Measurements from ENCODE around the gene PNPO.
"Not testable (repeated sequence)": the region's sequence is repeated elsewhere in the genome, so short reads cannot be mapped to it uniquely, and the experiment has no call there.

PNPO gene

DNA sequence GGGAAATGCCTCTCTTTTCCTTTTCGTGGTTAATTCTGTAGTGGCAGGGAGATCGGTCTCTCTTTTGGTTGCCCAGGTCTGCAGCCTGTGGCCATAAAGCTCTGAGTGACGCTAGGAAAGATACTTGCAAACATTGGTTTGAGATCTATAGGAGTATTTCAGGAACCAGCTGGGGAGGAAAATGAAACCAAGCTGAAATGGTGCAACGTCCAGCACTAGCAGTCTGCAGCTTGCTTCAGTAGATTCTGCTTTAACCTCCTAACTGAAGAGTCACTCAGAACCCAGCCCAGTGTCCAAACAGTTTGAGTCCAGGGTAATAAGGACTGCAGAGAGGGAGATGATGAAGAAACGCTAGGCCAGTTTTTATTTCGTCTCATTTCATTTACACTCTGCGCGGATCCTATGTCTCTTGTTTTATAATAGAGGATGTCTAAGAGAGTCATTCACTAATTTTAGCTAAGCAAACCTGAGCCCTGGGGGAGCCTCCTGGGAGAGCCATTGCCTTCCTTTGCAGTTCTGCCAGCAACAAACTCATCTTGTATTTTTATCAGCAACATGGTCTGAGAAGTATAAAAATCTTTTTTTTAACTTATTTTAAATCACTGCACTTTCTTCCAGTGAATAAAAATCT is 33.3 kb upstream of the PNPO start:
- Mint-ChIP-seq H3K4me1 (ENCODE audit: low read depth) (peaks cover 38% of the 10 kb centered on the region), H3K27ac (peak overlapping the region; percentile 57), H3K36me3 (ENCODE audit: low read depth) (peaks cover 56% of the 10 kb centered on the region), H3K9me3 (no peaks in the 10 kb centered on the region), H3K4me3 (no peak overlapping the region), H3K27me3 (no peaks in the 10 kb centered on the region)
- intact Hi-C loops (cut with micrococcal nuclease): no loop called here

DNA sequence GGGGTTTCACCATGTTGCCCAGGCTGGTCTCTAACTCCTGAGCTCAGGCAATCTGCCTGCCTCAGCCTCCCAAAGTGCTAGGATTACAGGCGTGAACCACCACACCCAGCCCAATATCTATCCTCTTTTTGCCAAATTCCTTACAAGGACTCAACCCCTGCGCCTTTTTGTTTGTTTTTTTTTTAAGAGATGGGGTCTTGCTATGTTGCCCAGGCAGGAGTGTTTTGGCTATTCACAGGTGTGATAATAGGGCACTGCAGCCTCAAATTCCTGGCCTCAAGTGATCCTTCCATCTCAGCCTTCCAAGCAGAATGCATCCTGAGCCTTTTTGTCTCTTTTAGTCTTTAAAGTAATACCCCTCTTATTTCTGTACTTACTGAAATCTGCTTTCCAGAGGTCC is 28.3 kb upstream of the PNPO start:
- H3K27me3 Mint-ChIP-seq: no peaks in the 10 kb centered on the region
- H3K4me3 Mint-ChIP-seq: no peak overlapping the region
- H3K4me1 Mint-ChIP-seq (ENCODE audit: low read depth): peaks cover 8% of the 10 kb centered on the region
- intact Hi-C loops (cut with micrococcal nuclease): no loop called here
- no peak overlapping the region for H3K27ac Mint-ChIP-seq
- peaks cover 49% of the 10 kb centered on the region for H3K36me3 Mint-ChIP-seq (ENCODE audit: low read depth)
- H3K9me3 Mint-ChIP-seq: no peaks in the 10 kb centered on the region

DNA sequence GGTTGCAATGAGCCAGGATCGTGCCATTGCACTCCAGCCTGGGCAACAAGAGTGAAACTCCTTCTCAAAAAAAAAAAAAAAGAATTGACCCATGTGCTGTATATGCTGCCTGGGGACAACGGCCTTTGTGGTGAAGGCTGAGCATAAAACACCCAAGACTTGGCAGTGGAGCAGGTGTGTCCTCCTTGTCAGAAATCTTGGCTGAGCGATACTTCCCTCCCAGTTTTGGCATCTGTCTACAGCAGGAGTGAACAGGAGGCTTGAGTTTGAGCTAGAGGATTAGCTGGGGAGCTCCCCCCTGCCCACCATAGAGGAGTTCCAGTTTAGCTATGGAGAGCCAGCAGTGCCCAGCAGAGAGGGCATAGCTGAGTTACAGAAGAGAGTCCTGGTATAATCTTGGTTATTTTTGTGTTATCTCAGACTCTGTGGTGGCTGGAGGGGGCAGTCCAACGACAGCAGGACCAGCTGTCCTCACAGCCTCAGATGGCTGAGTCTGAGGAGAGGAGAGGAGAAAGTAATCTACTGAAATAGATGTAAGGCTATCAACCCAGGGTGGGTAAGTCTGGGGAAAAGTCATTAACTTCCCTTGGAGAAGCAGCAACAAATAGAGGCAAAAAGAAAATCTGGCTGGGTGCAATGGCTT is 26.9 kb upstream of the PNPO start:
- Mint-ChIP-seq H3K36me3 (ENCODE audit: low read depth) (peaks cover 44% of the 10 kb centered on the region), H3K4me1 (ENCODE audit: low read depth) (peaks cover 11% of the 10 kb centered on the region), H3K27ac (no peak overlapping the region), H3K27me3 (no peaks in the 10 kb centered on the region), H3K9me3 (no peaks in the 10 kb centered on the region), H3K4me3 (no peak overlapping the region)
- intact Hi-C loops (cut with micrococcal nuclease): no loop called here

DNA sequence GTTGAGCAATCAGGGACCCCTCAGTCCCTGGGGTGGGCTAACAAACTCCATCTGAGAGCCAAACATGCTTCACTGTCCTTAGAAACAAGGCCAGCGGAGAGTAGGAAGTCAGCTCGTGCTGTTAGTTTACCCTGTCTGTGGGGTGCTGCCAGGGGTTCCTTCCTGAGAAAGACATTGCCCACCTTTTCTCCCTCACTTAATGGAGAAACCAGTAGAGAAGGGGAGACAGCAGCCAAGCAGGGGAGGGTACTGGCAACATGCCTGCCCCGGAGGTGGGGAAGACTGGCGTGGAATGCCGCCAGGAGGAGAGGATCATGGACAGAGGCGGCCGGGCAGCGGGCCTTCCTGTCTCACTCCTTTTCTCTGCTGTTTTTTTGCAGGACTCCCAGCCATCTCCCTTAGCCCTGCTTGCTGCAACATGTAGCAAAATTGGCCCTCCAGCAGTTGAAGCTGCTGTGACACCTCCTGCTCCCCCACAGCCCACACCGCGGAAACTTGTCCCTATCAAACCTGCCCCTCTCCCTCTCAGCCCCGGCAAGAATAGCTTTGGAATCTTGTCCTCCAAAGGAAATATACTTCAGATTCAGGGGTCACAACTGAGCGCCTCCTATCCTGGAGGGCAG is 25.5 kb upstream of the PNPO start:
- no peak overlapping the region for H3K27ac Mint-ChIP-seq
- H3K36me3 Mint-ChIP-seq (ENCODE audit: low read depth): peaks cover 52% of the 10 kb centered on the region
- no peak overlapping the region for H3K4me3 Mint-ChIP-seq

DNA sequence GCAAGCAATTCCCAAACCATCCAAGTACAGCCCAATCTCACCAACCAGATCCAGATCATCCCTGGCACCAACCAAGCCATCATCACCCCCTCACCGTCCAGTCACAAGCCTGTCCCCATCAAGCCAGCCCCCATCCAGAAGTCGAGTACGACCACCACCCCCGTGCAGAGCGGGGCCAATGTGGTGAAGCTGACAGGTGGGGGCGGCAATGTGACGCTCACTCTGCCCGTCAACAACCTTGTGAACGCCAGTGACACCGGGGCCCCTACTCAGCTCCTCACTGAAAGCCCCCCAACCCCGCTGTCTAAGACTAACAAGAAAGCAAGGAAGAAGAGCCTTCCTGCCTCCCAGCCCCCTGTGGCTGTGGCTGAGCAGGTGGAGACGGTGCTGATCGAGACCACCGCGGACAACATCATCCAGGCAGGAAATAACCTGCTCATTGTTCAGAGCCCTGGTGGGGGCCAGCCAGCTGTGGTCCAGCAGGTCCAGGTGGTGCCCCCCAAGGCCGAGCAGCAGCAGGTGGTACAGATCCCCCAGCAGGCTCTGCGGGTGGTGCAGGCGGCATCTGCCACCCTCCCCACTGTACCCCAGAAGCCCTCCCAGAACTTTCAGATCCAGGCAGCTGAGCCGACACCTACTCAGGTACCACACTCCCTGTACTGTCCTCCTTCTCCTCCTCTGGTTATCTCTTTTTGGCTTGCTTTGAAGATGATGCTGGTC is 24.7 kb upstream of the PNPO start:
- Mint-ChIP-seq H3K4me3 (no peak overlapping the region), H3K36me3 (ENCODE audit: low read depth) (peaks cover 58% of the 10 kb centered on the region), H3K27me3 (no peaks in the 10 kb centered on the region), H3K9me3 (no peaks in the 10 kb centered on the region), H3K27ac (no peak overlapping the region), H3K4me1 (ENCODE audit: low read depth) (peaks cover 19% of the 10 kb centered on the region)
- intact Hi-C loops (cut with micrococcal nuclease): no loop called here

More for the DNA sequence above, 25.5 kb upstream of the PNPO start:
- Mint-ChIP-seq H3K27me3 (no peaks in the 10 kb centered on the region), H3K9me3 (no peaks in the 10 kb centered on the region), H3K4me1 (ENCODE audit: low read depth) (peaks cover 19% of the 10 kb centered on the region)
- intact Hi-C loops (cut with micrococcal nuclease): no loop called here

DNA sequence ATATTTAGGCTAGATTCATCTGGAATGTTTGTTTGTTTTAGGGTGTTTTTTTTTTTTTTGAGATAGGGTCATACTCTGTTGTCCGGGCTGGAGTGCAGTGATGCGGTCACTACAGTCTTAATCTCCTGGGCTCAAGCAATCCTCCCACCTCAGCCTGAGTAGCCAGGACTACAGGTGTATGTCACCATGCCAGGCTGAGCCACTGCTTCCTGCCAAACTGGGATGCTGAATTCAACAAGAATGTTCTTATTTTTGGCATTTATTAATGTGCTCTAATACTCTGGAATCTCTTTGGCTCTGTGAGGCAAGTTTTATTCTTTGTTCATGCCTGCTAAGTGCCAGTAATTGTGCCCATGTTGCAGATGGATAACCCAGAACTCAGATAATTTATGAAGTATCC is 23.8 kb upstream of the PNPO start:
- Mint-ChIP-seq H3K27ac (no peak overlapping the region), H3K9me3 (no peaks in the 10 kb centered on the region), H3K36me3 (ENCODE audit: low read depth) (peaks cover 58% of the 10 kb centered on the region), H3K4me1 (ENCODE audit: low read depth) (peaks cover 14% of the 10 kb centered on the region), H3K27me3 (no peaks in the 10 kb centered on the region), H3K4me3 (no peak overlapping the region)
- intact Hi-C loops (cut with micrococcal nuclease): no loop called here

DNA sequence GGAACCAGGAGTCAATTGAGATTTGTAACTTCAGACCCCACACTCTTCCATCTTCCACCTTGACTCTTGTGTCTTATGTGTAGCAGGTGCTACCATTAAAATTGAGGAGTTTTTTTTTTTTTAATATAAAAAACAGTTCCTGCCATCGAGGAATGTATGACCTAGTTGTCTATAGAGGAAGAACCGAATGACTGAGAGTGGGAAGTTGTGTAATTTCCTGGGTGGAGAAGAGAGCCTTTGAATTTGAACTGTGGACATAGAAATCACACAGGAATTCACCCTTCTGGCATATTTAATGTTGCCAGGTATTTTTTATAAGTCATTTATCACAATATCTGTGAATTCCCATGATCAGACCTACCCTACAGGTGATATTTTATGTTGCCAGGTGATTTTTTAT is 23.4 kb upstream of the PNPO start:
- intact Hi-C loops (cut with micrococcal nuclease): no loop called here
- Mint-ChIP-seq H3K27ac (no peak overlapping the region), H3K4me3 (no peak overlapping the region), H3K9me3 (no peaks in the 10 kb centered on the region), H3K36me3 (ENCODE audit: low read depth) (peaks cover 61% of the 10 kb centered on the region), H3K4me1 (ENCODE audit: low read depth) (peaks cover 14% of the 10 kb centered on the region), H3K27me3 (no peaks in the 10 kb centered on the region)

DNA sequence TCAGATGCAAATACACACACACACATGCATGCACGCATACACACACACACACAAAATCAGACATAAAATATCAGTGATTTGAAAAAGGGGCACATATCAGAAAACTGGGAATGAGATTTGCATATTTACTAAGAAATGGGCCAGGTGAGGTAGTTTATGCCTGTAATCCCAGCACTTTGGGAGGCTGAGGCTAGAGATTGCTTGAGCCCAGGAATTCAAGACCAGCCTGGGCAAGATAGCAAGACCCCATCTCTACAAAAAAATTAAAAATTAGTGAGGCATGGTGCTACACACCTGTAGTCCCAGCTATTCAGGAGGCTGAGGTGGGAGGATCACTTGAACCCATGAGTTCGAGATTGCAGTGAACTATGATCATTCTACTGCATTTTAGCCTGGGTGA is 22.4 kb upstream of the PNPO start:
- H3K27ac Mint-ChIP-seq: no peak overlapping the region
- H3K9me3 Mint-ChIP-seq: no peaks in the 10 kb centered on the region
- H3K27me3 Mint-ChIP-seq: no peaks in the 10 kb centered on the region
- peaks cover 71% of the 10 kb centered on the region for H3K36me3 Mint-ChIP-seq (ENCODE audit: low read depth)
- intact Hi-C loops (cut with micrococcal nuclease): no loop called here
- H3K4me3 Mint-ChIP-seq: no peak overlapping the region
- H3K4me1 Mint-ChIP-seq (ENCODE audit: low read depth): peaks cover 14% of the 10 kb centered on the region

DNA sequence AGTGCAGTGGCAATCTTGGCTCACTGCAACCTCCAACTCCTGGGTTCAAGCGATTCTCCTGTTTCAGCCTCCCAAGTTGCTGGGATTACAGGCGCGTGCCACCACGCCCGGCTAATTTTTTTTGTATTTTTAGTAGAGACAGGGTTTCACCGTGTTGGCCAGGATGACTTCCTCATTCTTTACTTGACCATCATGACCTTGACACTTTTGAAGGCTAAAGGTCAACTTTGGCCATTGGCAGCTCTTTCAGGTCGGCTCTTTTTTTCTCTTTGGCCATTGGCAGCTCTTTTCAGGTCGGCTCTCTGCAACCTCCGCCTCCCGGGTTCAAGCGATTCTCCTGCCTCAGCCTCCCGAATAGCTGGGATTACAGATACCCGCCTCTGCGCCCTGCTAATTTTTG is 21.5 kb upstream of the PNPO start:
- H3K36me3 Mint-ChIP-seq (ENCODE audit: low read depth): peaks cover 80% of the 10 kb centered on the region
- intact Hi-C loops (cut with micrococcal nuclease); H3K27ac Mint-ChIP-seq; H3K27me3 Mint-ChIP-seq; H3K9me3 Mint-ChIP-seq; H3K4me3 Mint-ChIP-seq: not testable (repeated sequence)
- H3K4me1 Mint-ChIP-seq (ENCODE audit: low read depth): peaks cover 14% of the 10 kb centered on the region

DNA sequence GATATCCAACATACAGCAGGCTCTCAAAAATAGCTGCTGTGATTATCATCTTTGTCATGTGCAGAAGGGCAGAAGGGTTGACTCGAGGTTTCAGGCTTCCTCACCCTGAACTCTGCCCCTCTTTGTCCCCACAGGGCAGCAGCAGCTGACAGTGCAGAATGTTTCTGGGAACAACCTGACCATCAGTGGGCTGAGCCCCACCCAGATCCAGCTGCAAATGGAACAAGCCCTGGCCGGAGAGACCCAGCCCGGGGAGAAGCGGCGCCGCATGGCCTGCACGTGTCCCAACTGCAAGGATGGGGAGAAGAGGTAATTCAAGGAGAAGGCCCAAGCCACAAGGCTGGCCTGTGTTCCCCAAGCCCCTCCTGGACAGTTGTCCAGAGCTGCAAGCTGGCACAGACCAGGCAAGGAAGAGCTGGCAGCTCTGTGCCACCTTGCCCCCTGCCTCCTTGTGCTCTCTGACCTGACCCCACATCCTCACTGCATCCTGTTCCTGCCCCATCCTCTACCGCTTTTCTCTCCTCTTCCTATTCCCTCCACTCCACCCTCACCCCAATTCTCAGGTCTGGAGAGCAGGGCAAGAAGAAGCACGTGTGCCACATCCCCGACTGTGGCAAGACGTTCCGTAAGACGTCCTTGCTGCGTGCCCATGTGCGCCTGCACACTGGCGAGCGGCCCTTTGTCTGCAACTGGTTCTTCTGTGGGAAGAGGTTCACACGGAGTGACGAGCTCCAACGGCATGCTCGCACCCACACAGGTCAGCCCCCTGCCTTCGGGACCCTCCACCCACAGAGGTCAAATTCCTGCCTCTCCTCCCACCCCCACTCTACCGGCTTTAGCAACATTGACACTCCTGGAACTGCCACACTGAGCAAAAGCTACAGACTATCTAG is 16.3 kb upstream of the PNPO start:
- intact Hi-C loops (cut with micrococcal nuclease): no loop called here
- Mint-ChIP-seq H3K4me1 (ENCODE audit: low read depth) (peaks cover 1% of the 10 kb centered on the region), H3K9me3 (no peaks in the 10 kb centered on the region), H3K36me3 (ENCODE audit: low read depth) (peaks cover 93% of the 10 kb centered on the region), H3K27me3 (no peaks in the 10 kb centered on the region), H3K4me3 (no peak overlapping the region), H3K27ac (no peak overlapping the region)

DNA sequence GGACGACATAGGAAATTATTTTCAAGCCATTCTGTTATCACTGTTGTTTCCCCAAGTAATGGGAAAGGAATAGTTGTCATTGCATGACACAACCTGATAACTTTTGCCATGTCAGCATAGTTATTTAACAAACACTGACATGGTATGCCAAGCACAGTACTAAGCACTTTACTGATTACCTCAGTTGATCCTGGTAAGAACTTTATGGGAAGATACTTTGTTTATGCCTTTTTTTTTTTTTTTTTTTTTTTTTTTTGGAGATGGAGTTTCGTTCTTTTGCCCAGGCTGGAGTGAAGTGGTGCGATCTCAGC is 15.7 kb upstream of the PNPO start:
- Mint-ChIP-seq H3K36me3 (ENCODE audit: low read depth) (peaks cover 94% of the 10 kb centered on the region), H3K9me3 (no peaks in the 10 kb centered on the region), H3K4me1 (ENCODE audit: low read depth) (no peaks in the 10 kb centered on the region), H3K27me3 (no peaks in the 10 kb centered on the region), H3K27ac (no peak overlapping the region), H3K4me3 (no peak overlapping the region)
- intact Hi-C loops (cut with micrococcal nuclease): no loop called here

DNA sequence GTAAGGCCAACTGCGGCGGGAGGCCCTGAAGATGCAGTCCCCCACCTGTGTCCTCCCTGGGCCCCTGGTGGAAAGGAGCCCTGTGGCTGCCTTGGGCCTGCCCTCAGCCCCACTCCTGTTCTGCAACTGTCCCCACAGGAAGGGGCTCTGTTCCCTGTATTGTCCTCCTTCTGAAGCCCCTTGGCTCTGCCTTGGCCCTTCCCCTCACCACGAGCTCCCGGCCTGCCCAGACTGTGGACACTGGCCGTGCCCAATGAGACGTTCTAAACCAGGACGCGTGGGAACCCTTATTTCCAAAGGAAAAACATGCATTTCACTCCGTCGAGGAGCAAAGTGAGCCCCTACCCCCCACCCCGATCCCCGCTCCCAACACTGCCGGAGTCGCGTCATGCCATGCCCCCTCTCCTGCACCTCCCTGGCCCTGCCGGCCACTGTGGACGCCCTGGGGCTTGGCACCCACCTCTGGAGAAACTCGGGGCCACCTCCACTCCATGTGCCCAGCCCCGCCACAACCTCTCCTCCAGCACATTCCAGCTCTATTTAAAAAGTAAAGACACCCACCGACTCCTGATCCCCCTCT is 13.5 kb upstream of the PNPO start:
- peaks cover 83% of the 10 kb centered on the region for H3K36me3 Mint-ChIP-seq (ENCODE audit: low read depth)
- H3K9me3 Mint-ChIP-seq: no peaks in the 10 kb centered on the region
- no peak overlapping the region for H3K27ac Mint-ChIP-seq
- H3K4me1 Mint-ChIP-seq (ENCODE audit: low read depth): no peaks in the 10 kb centered on the region
- intact Hi-C loops (cut with micrococcal nuclease): no loop called here
- H3K27me3 Mint-ChIP-seq: no peaks in the 10 kb centered on the region
- no peak overlapping the region for H3K4me3 Mint-ChIP-seq

DNA sequence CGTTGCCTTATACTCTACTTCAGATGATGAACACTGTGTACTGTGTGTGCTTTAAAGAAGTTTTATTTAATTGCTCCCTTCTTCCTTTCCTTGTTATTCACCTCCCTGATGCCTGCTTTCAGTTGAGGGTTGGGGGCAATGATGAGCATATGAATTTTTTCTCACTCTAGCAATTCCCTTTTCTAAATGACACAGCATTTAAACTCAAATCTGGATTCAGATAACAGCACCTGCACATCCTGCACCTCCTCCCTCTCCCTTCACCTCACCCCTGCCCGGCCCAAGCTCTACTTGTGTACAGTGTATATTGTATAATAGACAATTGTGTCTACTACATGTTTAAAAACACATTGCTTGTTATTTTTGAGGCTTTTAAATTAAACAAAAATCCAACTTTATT is 13.0 kb upstream of the PNPO start:
- H3K4me1 Mint-ChIP-seq (ENCODE audit: low read depth): no peaks in the 10 kb centered on the region
- no peaks in the 10 kb centered on the region for H3K9me3 Mint-ChIP-seq
- H3K36me3 Mint-ChIP-seq (ENCODE audit: low read depth): peaks cover 78% of the 10 kb centered on the region
- no peak overlapping the region for H3K4me3 Mint-ChIP-seq
- intact Hi-C loops (cut with micrococcal nuclease): no loop called here
- H3K27ac Mint-ChIP-seq: no peak overlapping the region
- no peaks in the 10 kb centered on the region for H3K27me3 Mint-ChIP-seq
